Calu3 (cell line): ENCODE results near the gene EGFR. TPM values are rescaled to one million over a fixed set of nuclear protein-coding genes. Genes with fewer than 3 reads are reported as not detected.

ENCODE experiments used
- BruUV-seq: library from RNA; stranded (reverse); fragments of 400-500 nt; replicated peaks from 2 replicates; lab custom pipeline; 2021; lab: Mats Ljungman, UMichigan
- CTCF ChIA-PET: fragments of 300-600 bp; sonication (Branson Sonifier 250); formaldehyde crosslinking; loops from one replicate; lab custom pipeline; 2022; ENCODE audit warnings: antibody characterized with exemption; lab: Charles Lee
- DNase-seq: peaks from one replicate; pipeline ENCODE4 v3.0.0; 2022
- H3K27ac Mint-ChIP-seq: one replicate; pipeline ENCODE4 v1.8.0; 2022; ENCODE audit warnings: mixed read lengths; ENCODE audit not compliant: unreplicated experiment
- H3K27me3 Mint-ChIP-seq: one replicate; pipeline ENCODE4 v1.8.0; 2022; ENCODE audit warnings: mixed read lengths; ENCODE audit not compliant: unreplicated experiment
- H3K36me3 Mint-ChIP-seq: one replicate; pipeline ENCODE4 v1.8.0; 2022; ENCODE audit warnings: mild to moderate bottlenecking, moderate library complexity, mixed read lengths; ENCODE audit not compliant: insufficient read depth, unreplicated experiment
- H3K4me1 Mint-ChIP-seq: one replicate; pipeline ENCODE4 v1.8.0; 2022; ENCODE audit warnings: mild to moderate bottlenecking, low read depth, mixed read lengths; ENCODE audit not compliant: unreplicated experiment
- H3K4me3 Mint-ChIP-seq: one replicate; pipeline ENCODE4 v1.8.0; 2022; ENCODE audit warnings: mild to moderate bottlenecking, low read depth, moderate library complexity, mixed read lengths; ENCODE audit not compliant: unreplicated experiment
- H3K9me3 Mint-ChIP-seq: one replicate; pipeline ENCODE4 v1.8.0; 2022; ENCODE audit warnings: low read depth, mixed read lengths; ENCODE audit not compliant: unreplicated experiment
- intact Hi-C: fragments of 100-400 bp; cut with micrococcal nuclease; formaldehyde crosslinking; loops from one replicate; pipeline ENCODE4 v1.10.0; 2022; ENCODE audit not compliant: unreplicated experiment
- total RNA-seq: library from RNA; stranded (reverse); gene quantifications from 2 replicates; pipeline ENCODE4 v1.2.3, GENCODE V29; 2022
- TF ChIP-seq, protein P1 (sequence below): fragments of 200-600 bp; IDR thresholded peaks from one replicate; pipeline ENCODE4 v1.8.0; 2022; ENCODE audit warnings: antibody characterized with exemption; ENCODE audit not compliant: unreplicated experiment

Gene EGFR
- total RNA-seq, 1 experiment from 2014 or later = 87.4 TPM

DNA sequence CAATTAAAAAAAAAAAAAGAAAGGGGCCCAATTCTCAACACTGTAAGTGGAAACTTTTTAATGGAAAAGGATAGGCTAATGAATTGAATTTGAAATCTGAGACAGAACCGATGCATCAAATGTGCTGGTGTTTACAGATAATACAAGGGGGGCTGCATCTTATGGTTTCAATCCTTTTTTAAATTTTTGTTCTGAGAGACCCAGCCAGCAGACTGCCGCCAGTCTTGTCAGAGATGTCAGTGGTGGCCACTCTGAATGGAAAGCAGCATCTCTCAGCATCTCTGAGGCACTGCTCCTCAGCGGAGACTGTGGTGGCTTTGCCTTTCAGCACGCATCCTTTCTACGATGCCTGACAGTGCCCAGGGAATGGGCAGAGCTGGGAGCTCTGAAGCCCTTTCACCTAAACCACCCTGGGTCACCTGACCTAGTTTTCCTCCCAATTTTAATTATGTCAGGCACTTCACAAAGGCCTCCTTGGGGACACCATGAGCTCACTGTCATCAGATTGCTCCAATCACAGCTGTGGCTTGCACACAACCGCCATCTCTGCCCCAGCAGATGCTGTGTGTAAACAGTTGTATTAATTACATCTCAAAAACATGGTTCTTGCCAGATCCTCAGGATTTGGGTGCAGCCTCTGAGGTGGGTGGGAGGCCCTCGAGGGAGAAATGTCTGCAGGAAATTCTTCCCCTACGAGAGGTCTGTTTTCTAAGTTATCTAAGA lies 81.2 kb downstream of the EGFR start:
- Mint-ChIP-seq H3K4me1 (no peaks in the 10 kb centered on the region), H3K9me3 (no peaks in the 10 kb centered on the region), H3K27ac (no peak overlapping the region), H3K4me3 (no peak overlapping the region), H3K36me3 (no peaks in the 10 kb centered on the region), H3K27me3 (no peaks in the 10 kb centered on the region)
- CTCF ChIA-PET = interaction anchor here (0.6 kb wide), 3 partner anchors 9 to 48 kb away, joined by 3 read pairs; no protein-coding TSS in a partner anchor
- TF ChIP-seq, protein P1, sequence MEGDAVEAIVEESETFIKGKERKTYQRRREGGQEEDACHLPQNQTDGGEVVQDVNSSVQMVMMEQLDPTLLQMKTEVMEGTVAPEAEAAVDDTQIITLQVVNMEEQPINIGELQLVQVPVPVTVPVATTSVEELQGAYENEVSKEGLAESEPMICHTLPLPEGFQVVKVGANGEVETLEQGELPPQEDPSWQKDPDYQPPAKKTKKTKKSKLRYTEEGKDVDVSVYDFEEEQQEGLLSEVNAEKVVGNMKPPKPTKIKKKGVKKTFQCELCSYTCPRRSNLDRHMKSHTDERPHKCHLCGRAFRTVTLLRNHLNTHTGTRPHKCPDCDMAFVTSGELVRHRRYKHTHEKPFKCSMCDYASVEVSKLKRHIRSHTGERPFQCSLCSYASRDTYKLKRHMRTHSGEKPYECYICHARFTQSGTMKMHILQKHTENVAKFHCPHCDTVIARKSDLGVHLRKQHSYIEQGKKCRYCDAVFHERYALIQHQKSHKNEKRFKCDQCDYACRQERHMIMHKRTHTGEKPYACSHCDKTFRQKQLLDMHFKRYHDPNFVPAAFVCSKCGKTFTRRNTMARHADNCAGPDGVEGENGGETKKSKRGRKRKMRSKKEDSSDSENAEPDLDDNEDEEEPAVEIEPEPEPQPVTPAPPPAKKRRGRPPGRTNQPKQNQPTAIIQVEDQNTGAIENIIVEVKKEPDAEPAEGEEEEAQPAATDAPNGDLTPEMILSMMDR = no peak
- no peak for DNase-seq
- BruUV-seq = no TSS peak
- intact Hi-C loops = no loop called here

GRCh38 chr7:55100544-55101327 lies 81.9 kb downstream of the EGFR start:
- TF ChIP-seq, protein P1 = no peak
- no peaks in the 10 kb centered on the region for H3K36me3 Mint-ChIP-seq
- H3K27ac Mint-ChIP-seq = no peak overlapping the region
- CTCF ChIA-PET = interaction anchor here (0.6 kb wide), 3 partner anchors 9 to 47 kb away, joined by 3 read pairs; no protein-coding TSS in a partner anchor
- intact Hi-C loops = no loop called here
- no peaks in the 10 kb centered on the region for H3K27me3 Mint-ChIP-seq
- no peak overlapping the region for H3K4me3 Mint-ChIP-seq
- no peaks in the 10 kb centered on the region for H3K4me1 Mint-ChIP-seq
- no peak for DNase-seq
- no peaks in the 10 kb centered on the region for H3K9me3 Mint-ChIP-seq
- no TSS peak for BruUV-seq

GRCh38 chr7:55101359-55101758 lies 82.5 kb downstream of the EGFR start:
- no peaks in the 10 kb centered on the region for H3K36me3 Mint-ChIP-seq

GRCh38 chr7:55104123-55104522 lies 85.3 kb downstream of the EGFR start:
- CTCF ChIA-PET = interaction anchor here (0.6 kb wide), 1 partner anchor 706 kb away, joined by 5 read pairs; no protein-coding TSS in a partner anchor
- DNase-seq = no peak
- peaks cover 23% of the 10 kb centered on the region for H3K4me1 Mint-ChIP-seq
- no TSS peak for BruUV-seq
- H3K27ac Mint-ChIP-seq = no peak overlapping the region
- intact Hi-C loops = no loop called here
- H3K9me3 Mint-ChIP-seq = no peaks in the 10 kb centered on the region
- TF ChIP-seq, protein P1 = no peak
- H3K4me3 Mint-ChIP-seq = no peak overlapping the region
- no peaks in the 10 kb centered on the region for H3K27me3 Mint-ChIP-seq
- no peaks in the 10 kb centered on the region for H3K36me3 Mint-ChIP-seq

More at GRCh38 chr7:55101359-55101758, 82.5 kb downstream of the EGFR start:
- Mint-ChIP-seq H3K9me3 (no peaks in the 10 kb centered on the region), H3K27me3 (no peaks in the 10 kb centered on the region), H3K27ac (no peak overlapping the region), H3K4me1 (no peaks in the 10 kb centered on the region), H3K4me3 (no peak overlapping the region)
- DNase-seq = no peak
- intact Hi-C loops = no loop called here
- CTCF ChIA-PET = no interaction called here
- TF ChIP-seq, protein P1 = no peak
- no TSS peak for BruUV-seq
